NK-92 (cell line): Measurements from ENCODE around the gene EPHB3.

Experiments used
- DNase-seq: peaks from one replicate; lab custom pipeline; 2025; ENCODE audit not compliant: unreplicated experiment; lab: John Stamatoyannopoulos, UW

EPHB3 gene

DNA sequence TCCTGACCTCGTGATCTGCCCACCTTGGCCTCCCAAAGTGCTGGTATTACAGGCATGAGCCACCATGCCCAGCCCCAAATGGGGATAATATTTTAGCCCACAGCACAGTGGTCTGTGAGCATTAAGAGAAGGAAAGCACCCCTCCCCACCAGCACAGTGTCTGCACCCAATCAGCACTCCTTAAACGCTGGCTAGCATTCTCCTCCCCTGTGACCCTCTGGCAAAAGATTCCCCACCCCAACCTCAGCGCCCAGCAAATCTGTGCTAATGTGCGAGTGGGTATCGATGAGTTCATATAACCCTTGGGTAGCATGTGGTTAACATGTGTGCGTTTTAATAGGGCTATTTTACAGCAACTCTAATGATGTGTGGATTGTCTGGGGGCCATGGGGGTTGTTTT lies 18.3 kb upstream of the EPHB3 start:
- DNase-seq, result no peak

DNA sequence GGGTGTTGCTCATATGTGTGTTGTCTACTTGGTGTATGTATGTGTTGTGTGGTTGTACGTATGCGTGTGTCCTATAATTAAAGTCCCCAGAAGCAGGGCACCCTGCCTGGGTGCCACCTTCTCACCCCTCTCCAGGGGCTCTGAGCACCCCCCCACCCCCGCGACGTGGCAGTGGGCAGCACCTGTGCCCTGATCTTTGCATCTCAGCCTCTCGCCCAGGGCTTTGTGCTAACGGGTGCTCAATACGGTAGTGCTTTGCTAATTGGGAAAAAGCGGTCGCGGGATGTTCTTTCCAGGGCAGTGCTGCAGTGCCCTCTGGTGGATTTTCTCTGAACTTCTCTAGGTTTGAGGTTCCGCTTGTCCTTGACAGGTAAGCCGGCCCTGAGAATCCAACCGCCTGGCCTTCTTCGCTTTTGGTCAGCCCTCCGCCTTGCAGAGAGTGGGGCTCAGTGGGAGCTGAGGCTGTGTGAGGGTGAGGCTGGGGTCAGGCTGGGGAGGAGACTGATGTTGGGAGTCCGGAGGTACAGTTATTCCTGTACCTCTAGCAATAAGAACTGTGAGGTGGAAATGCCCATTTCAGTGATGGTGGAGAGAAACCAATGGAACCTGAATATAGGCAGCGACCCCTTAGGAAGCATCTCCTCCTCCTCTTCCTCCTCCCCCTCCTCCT lies 17.6 kb upstream of the EPHB3 start:
- no peak for DNase-seq

DNA sequence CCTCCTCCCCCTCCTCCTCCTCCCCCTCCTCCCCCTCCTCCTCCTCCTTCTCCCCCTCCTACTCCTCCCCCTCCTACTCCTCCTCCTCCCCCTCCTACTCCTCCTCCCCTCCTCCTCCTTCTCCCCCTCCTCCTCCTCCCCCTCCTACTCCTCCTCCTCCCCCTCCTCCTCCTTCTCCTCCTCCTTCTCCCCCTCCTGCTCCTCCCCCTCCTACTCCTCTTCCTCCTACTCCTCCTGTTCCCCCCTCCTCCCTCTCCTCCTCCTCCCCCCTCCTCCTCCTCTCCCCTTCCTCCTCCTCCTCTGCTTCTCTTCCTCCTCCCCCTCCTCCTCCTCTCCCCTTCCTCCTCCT lies 17.1 kb upstream of the EPHB3 start:
- no peak for DNase-seq

DNA sequence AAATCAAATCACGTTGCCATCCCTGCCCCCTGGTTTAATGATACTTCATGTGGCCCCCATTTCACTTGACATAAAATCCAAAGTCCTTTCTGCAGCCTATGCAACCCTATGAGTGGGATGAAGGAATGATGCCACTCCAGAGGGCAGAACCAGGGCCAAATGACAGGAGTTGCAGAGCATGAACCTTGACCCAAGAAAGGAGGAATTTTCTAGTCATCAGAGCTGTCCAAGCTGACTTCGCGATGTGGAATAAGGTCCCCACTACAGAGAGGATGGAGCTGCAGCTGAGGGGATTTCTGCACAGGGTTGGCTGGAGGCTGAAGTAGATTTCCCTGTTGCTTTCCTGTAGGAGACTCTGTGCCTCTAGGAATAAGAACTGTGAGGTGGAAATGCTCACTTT lies 15.8 kb upstream of the EPHB3 start:
- DNase-seq, result no peak

DNA sequence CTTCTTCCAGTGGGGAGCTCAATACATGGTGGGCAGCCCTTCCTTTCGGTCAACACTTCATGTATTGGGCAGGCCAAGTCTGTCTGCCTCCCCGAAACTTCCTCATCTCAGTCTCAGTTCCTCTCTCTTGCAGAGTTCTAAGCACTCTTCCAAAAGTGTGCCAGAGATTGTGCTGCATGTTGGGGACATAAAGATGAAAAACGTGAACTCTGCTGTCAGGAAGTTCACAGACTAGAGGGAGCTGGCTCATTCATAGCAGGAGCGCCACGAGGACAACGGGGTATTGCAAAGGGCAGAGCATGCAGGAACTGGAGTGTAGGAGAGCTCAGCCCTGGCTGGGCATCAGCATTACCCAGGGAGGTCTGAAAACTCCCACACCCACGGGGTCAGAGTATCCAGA lies 15.3 kb upstream of the EPHB3 start:
- no peak for DNase-seq

DNA sequence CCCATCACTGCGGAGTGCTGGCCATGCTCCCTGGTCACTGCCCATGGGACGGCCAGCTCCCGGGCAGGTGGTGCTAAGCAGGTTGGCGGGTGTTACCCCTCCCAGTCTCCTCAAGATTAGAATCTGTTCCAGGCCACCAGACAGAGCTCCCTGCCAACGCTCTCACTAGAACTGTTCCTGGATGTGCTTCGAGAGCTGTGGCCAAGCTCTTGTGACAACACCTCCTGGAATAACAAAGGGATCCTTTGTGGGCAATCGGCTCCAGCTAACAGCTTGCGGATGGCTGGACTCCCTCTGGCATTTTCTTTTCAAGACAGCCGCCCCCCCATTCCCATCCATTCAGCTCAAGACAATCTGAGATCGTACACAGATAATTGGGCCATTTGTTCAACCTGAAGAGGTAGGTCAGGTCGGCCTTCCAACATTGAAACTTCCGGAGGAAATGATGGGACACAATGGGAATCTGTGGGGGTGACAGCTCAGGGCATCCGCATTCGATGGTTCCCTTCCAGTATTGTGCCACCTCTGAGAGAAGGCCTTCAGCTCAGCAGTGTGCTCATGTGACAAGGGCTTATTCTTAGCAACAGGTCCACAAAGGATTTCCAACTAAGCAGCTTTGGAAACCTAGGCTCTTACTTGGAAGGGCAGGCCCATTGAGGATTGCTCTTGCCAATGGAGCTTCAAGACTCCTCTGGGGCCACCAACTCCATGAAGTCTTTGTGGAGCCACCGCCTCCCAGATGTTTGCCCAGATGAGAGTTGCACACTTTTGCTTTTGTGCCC lies 11.6 kb upstream of the EPHB3 start:
- DNase-seq, result no peak

DNA sequence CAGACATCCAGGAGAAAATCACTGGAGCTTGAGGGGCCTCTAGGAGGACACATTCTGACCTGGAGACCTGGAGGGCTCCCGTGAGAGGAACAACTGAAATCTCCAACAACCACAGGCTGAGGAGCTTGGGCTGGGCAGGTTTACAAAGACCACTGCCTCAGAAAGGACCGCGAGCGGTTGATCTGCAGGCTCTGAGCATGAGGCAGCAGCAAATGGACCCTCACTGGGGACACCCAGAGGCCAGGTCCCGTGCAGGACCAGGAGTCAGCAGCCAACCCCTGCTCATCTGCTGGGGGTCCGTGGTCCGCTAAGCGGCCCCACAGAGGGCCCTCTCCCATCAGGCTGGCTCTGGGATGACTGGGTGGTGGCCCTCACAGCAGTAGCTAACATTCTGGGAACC lies 10.5 kb upstream of the EPHB3 start:
- DNase-seq, result no peak

DNA sequence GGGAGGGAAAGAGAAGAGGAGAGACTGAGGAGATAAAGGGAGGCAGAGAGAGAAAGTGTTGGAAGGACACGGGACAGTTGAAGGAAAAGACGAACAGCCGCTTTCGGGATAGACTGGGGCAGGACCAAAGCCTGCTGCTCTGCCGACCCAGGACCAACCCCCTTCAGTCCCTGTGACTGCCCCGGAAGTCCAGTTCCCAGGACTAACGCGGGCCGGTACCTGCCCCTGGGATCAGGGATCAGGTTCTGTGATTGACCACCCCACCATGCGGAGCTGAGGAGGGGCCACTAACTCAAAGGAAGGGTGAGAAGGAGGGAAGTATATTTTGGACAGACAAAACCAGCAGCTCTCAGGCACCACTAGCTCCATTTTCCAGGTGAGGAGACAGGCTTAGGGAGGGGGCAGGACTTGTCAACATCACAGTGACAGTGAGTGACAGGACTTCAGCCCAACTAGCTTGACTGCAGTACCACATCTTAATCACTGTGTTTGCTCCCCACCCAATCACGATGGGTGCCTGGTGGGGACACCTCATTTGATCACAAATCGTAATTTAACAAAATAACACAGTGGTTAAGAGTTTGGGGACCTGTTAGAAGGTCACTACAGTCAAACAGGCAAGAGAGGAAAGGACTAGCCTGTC lies 9.8 kb upstream of the EPHB3 start:
- no peak for DNase-seq

DNA sequence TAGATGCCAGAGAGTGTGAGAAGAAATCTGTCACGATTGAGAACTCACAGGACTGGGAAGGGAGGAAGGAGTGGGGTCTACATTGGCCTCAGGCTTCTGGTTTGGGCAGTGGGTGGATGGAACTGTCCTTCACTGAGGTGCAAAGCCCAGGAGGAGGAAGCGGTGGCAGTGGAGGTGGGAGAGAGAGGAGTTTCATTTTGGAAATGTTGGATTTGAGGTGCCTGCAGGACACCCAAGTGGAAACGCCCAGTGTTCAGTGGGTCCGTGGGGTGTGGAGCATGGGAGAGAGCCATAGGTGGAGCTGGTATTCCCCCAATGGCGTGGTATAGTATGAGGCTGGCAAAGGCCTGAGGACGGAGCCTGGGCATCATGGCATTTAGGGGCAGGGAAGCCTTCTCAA lies 9.3 kb upstream of the EPHB3 start:
- DNase-seq, result no peak

DNA sequence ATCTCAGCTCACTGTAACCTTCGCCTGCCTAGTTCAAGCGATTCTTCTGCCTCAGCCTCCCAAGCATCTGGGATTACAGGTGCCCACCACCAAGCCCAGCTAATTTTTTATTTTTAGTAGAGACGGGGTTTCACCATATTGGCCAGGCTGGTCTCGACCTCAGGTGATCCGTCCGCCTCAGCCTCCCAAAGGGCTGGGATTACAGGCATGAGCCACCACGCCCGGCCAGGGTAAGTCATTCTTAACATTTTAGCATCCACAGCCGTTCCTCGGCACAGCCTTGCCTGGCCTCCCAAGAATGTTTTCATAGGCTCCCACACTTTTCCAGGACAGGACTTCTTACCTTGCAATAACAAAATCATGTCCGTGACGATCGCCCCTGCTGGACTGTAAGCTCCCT lies 8.7 kb upstream of the EPHB3 start:
- no peak for DNase-seq

DNA sequence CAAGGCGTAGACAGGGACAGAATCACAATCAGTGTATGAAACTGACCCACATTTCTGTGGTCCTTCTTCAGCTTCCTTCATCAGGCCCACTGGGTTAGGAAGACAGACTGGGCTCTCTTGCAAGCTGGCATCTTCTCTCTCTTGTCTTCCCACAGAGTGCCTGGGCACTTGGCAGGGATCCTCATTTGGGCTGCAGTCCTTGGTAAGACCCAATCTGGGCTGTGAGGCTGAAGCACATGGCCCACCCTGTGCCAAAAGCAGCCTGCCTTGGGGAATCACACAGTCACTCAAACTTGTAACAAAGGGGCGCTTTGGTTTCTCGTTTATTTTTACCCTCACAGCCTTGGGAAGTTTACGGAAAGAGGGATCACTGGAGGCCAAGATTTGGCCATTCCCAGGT lies 8.2 kb upstream of the EPHB3 start:
- no peak for DNase-seq

DNA sequence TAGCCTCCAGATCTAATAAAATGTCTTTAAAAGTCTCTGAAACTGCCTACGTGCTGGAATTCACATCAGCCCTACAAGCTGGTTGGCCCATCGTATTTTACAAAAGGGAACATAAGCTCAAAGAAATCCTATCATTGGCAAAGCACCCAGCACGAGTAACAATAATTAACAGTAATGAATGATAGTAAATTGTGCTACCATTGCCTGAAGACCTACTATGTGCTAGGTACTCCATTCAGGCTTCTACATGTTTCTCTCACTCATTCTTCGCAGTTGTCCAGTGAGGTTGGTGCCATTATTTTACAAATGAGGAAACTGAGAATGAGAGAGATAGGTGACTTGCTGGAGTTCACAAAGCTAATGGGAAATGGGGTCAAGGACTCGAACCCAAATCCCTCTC lies 7.1 kb upstream of the EPHB3 start:
- no peak for DNase-seq

DNA sequence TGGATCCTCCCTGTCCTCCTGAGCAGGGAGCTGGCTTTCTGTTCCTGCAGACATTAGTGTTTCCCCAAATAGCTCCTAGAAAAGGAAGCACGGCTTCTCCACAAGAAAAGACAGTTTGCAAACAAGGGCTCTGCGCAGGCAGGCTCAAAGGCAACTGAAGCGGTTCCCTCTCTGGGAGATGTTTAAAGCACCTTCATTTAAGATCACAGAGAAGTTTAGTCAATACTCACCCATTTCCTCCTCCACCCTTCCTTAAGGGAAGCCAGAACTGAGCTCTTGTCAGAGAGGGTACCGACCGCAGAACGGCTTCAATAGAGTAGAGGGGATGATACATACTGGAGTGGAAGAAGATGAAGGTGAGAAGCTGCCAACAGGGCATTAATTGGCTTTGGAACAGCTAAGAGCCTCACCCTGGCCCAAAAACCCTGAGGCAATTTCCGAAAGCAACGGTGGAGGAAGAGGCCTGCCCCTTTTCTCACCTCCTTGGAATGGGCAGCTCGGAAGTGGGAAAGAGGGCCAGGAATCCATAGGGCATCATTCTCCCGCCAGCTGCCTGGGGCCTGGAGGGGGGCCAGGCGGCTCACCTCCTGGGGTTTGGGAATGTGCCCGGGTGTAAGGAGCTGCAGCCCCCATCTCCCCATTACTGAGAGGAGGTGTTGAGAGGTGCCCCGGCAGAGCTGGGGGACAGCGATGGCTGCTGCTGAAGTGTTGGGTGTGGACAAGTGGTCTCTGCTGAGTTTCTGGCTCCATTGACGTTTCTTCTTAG lies 4.8 kb upstream of the EPHB3 start:
- DNase-seq, result no peak

DNA sequence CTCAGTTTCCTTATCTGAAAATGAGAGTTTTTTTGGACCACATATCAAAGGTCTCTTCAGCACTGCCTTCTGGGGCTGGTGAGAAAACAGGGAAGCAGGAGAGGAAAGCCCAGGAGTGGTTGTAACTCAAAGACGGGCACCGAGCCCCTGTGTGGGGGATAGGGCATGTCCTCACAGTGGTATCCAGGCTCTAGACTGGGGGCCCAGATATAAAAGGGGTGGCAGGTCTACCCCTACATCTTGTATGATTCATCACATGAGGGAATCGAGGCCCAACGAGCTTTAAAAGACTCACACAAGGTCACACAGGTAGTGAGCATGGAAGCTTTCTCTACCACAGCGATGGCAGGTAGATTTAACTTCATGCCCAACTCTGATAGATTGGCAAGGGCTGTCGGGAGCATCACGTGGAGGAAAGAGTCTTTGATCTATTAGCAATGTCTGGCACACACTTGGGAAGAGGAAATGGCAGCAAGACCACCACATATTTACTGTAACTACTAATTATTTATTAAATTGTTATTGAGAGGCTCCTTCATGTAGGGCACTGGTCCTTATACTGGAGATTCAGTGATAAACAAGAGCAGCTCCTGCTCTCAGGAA lies 4.1 kb upstream of the EPHB3 start:
- no peak for DNase-seq

DNA sequence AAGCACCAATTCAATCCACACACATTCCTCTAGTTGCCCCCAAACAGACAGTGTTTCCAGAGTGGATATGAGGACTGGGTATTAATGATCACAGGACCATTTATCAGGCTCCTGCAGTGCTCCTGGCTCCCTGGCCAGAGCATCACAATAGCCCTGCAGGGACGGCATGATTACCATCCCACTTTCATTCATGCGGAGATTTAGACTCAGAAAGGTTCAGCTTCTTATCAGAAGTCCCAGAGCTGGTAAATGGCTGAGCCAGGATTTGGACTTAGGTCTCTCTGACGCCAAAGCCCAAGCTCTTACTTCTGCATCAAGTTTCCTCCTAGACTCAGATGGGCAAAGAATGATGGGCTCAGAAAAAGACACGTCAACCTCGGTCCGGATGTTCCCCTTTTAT lies 2.9 kb upstream of the EPHB3 start:
- DNase-seq, result no peak

DNA sequence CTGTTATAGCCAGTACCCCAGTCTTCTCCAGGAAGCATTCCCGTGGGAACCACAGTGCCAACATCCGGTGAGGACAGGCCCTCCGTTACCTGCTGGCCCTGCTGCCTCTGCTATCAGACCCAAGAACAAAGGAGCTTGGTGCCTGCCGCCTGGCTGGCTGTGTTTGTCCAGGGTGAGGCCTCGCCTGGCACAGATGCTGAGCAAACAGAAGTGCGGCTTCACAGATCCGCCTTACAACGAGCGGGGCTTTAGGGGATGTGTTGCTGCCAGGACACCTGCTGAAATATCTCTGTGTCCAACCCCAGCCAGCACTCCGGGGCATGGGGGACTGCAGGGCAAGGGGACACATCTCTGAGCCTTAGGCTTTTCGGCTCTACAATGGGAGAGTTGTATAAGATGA lies 2.2 kb upstream of the EPHB3 start:
- no peak for DNase-seq

DNA sequence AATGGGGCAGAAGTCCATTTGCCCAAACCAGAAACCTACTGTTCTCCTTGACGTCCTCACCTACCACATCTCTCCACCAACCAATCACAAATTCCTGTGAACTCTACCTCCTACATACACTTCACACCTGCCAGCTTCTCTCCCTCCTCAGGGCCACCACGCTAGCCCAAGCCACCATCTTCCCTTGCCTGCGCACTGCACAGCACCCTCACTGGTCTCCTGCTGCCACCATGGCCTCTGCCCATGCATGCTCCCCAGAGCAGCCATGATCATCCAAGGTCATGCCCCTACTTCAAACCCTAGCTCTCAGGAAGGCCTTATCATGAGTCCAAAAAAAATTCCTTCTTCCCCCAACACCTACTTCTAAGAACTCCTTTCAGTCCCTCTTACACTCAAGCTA lies 1.1 kb upstream of the EPHB3 start:
- no peak for DNase-seq

DNA sequence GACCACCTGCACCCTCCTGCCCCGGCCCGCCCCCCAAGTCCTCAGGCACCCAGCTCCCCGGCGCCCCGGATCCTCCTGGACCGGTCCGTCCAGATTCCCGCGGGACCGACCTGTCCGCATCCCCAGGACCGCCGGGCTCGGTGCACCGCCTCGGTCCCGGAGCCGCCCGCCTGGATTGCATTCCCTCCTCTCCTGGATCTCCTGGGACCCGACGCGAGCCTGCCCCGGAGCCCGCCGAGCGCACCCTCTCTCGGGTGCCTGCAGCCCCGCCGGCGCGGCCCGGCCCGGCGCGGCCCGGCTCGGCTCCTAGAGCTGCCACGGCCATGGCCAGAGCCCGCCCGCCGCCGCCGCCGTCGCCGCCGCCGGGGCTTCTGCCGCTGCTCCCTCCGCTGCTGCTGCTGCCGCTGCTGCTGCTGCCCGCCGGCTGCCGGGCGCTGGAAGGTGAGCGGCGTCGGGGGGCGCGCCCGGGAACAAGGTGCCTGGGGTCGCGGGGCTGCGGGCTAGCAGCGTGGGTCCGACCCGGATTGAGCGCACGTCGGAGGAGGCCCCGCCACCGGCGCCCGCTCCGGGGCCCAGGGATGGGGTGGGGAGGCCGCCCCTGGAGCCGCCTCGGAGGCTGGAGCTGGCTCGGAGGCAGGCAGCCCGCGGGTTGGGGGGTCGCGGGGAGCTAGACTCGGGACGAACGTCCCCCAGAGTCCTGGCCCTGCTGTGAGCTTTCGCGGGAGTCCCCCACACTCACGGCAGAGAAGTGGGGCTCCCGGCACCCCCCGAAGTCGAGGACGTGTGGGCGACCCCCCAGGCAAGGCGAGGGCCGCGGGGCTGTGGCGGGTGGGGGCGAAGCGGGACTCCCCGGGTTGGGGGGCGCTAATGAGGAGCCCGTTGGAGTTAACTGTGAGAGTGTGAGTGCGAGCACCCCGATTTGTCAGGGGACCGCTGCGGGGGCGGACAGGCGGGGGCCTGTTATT lies 610 bp downstream of the EPHB3 start:
- DNase-seq, result no peak

DNA sequence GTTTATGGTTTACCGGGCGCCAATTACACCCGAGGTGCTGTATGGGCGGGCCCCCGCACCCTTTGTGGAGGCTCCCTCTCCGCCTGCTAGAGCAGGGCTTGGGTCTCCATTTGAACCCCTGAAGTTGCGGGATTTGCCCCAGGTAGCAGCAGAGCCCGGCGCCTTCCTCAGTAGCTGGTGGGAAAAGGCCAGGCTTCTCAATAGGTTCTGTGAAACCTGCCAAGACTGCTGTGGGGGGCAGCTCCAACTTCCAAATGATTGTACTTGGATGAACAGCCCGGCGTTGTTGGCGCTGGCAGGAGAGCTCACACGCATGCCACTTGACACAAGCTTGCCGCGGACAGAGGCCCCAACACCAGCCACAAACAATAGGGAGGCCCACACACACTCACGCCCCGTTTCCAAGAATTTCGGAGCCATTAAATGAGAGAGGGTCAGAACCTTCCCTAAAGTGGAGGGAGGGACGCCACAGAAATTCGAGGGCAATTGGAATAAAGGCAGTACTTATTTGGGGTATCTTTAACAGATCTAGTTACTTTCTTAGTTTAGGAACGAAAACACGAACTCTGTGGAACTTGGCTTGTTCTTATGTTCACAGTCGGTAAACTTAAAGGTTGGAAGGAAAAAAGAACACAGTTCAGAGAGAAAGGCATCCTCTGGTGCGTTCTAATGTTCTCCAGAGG lies 1.4 kb downstream of the EPHB3 start:
- DNase-seq, result no peak

DNA sequence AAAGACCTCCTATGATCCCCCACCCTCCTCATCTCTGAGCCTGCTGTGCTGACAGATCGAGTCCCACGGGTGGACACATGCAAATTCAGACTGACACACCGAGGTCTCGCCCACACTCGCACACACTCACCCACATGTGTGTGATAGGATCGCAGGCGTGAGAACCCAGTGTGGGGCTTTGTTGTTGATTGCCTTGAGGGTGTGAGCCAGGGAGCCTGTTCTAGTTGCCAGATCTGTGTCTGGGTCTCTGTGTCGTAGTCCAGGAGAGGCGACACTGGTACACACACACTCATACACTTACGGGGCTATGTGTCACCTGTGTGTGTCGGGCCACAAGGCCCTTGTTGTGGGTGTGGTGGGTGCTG lies 2.0 kb downstream of the EPHB3 start:
- DNase-seq, result no peak
